ENCODE data around the gene P3H1.

DNA sequence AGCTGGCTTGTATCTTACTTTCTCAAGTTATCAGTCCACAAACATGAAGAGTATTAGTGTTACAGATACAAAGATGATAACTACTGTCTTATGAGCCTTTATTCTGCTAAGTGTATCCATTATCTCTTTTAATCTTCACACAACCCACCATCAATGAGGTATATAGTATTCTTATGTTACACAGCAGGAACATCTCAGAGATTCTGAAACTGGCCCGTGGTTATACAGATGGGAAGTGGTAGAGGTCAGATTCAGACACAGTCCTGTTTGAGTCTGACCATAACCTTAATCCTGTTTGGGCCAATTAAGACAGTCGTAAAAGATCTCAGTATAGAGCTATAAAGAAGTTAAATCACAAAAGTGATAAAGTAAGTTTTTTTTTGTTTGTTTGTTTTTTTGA lies 12.9 kb upstream of the P3H1 start:
- no peak for TF ChIP-seq POLR2A (IDR thresholded peaks at IDR 0.05; ENCODE audit: borderline replicate concordance, extremely low read depth, insufficient read depth, insufficient read length)
- TF ChIP-seq JUND (IDR thresholded peaks at IDR 0.05): no peak
- TF ChIP-seq CEBPB (IDR thresholded peaks at IDR 0.05; ENCODE audit: low read depth): no peak
- TF ChIP-seq SP1 (IDR thresholded peaks at IDR 0.05; ENCODE audit: low read depth): no peak
- TF ChIP-seq POLR2AphosphoS5 (IDR thresholded peaks at IDR 0.05; ENCODE audit: low read depth, low read length): no peak
- TF ChIP-seq YY1 (IDR thresholded peaks at IDR 0.05; ENCODE audit: extremely low read depth, insufficient replicate concordance, low read depth, low read length): no peak
- TF ChIP-seq CTCF (IDR thresholded peaks at IDR 0.05 in 2 of 3, conservative IDR thresholded peaks at IDR 0.05 in 1 of 3; ENCODE audit: borderline replicate concordance in 1 of 3, insufficient read depth in 1 of 3, low read depth in 2 of 3, low read length in 2 of 3): no peak
- TF ChIP-seq EZH2 (IDR thresholded peaks at IDR 0.05): no peak
- TF ChIP-seq, protein P1, sequence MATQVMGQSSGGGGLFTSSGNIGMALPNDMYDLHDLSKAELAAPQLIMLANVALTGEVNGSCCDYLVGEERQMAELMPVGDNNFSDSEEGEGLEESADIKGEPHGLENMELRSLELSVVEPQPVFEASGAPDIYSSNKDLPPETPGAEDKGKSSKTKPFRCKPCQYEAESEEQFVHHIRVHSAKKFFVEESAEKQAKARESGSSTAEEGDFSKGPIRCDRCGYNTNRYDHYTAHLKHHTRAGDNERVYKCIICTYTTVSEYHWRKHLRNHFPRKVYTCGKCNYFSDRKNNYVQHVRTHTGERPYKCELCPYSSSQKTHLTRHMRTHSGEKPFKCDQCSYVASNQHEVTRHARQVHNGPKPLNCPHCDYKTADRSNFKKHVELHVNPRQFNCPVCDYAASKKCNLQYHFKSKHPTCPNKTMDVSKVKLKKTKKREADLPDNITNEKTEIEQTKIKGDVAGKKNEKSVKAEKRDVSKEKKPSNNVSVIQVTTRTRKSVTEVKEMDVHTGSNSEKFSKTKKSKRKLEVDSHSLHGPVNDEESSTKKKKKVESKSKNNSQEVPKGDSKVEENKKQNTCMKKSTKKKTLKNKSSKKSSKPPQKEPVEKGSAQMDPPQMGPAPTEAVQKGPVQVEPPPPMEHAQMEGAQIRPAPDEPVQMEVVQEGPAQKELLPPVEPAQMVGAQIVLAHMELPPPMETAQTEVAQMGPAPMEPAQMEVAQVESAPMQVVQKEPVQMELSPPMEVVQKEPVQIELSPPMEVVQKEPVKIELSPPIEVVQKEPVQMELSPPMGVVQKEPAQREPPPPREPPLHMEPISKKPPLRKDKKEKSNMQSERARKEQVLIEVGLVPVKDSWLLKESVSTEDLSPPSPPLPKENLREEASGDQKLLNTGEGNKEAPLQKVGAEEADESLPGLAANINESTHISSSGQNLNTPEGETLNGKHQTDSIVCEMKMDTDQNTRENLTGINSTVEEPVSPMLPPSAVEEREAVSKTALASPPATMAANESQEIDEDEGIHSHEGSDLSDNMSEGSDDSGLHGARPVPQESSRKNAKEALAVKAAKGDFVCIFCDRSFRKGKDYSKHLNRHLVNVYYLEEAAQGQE (IDR thresholded peaks at IDR 0.05; ENCODE audit: low read depth): no peak
- no peak for TF ChIP-seq MAX (IDR thresholded peaks at IDR 0.05)
- TF ChIP-seq ZNF274 (IDR thresholded peaks at IDR 0.05; ENCODE audit: low read depth, low read length): no peak

All from HCT116 (cell line).